Superior temporal gyrus (tissue), 1 donor: ENCODE data around the gene G6PD.

Experiments used
- DNase-seq: peaks from one replicate; pipeline ENCODE4 v3.0.0-alpha.2; 2016; ENCODE audit errors: extremely low spot score

The G6PD gene

GRCh38 chrX:154487518-154488290, 58.9 kb downstream of the G6PD start:
- no peak for DNase-seq

GRCh38 chrX:154486396-154487207, 60.0 kb downstream of the G6PD start, which contains the start of gene UBL4A:
TSS of gene UBL4A (minus strand) at chrX:154486615. CDS start at chrX:154486584, 31 bp downstream.
- DNase-seq, result no peak

GRCh38 chrX:154486052-154486395, 60.6 kb downstream of the G6PD start:
- DNase-seq, result no peak

- DNase-seq, result no peak
These were observed 61.2 kb downstream of the G6PD start for GRCh38 chrX:154485150-154486051.

GRCh38 chrX:154484255-154485149, 62.1 kb downstream of the G6PD start:
- DNase-seq, result no peak

GRCh38 chrX:154483325-154483724, 63.3 kb downstream of the G6PD start:
- DNase-seq, result no peak

- no peak for DNase-seq
These were observed 63.9 kb downstream of the G6PD start for GRCh38 chrX:154482786-154483185.

- no peak for DNase-seq
These were observed 64.6 kb downstream of the G6PD start for GRCh38 chrX:154481911-154482601.
